GM19035 (cell line): ENCODE measurements around the gene AFF1.
"Not testable (repeated sequence)": the region's sequence is repeated elsewhere in the genome, so short reads cannot be mapped to it uniquely, and the experiment has no call there.

ENCODE experiments used
- ATAC-seq: cut with Tn5 transposase; IDR thresholded peaks from one replicate; pipeline ENCODE4 v1.9.1; 2021; ENCODE audit not compliant: unreplicated experiment

Gene AFF1

GRCh38 chr4:87074121-87074488 lies 139.3 kb downstream of the AFF1 start:
- no peak for ATAC-seq

DNA sequence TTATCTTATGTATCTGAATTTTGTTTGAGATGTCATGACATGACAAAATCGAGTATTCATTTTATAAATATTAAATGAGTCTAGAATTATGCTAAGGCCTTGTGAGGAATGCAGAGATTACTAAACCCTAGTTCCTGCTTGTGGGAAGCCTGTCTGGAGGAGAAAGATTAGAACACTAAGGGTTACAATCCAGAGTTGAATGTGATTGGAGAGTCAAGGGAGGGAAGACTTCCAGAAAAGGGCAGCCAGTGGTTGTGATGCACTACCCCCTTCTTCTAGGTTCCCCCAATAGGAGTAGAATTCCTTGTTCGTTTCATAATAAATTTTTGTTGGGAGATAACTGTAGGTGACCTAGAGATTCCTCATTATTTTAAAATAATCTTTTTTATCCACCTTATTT lies 141.1 kb downstream of the AFF1 start:
- no peak for ATAC-seq

DNA sequence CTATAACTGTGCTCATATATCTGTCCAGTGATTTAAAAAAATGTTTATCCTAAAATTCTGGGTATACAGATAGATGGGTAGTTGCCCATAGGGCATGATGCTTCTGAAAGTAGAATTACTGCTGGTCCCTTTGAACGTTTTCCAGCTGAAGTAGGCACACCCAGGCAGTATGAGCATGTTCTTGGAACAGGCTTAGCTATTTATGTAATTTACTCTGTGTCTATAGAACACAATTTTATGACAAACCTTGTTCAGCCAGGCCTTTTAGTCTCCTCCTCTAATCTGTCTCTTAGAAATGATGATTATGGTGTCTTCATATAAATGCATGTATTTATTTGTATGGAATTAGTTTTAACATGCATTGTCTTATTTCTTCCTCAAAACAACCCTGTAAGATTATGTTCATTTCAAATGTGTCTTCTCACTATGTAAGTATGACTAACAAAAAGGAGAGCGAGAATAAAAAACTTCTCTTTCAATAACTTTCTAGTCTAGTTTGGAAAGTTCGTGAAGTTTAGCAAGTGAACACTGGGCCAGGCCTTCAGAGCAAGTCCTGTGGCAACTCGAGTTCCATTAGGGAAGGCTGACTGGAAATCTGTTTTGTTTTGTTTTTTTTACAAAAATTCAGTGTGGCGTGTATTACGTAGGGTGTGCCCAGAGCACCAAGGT lies 142.0 kb downstream of the AFF1 start:
- no peak for ATAC-seq

GRCh38 chr4:87077914-87078585 lies 143.2 kb downstream of the AFF1 start:
- no peak for ATAC-seq

- ATAC-seq: no peak
These were observed 144.2 kb downstream of the AFF1 start for GRCh38 chr4:87078987-87079486.

GRCh38 chr4:87079967-87080366 lies 145.2 kb downstream of the AFF1 start:
- no peak for ATAC-seq

DNA sequence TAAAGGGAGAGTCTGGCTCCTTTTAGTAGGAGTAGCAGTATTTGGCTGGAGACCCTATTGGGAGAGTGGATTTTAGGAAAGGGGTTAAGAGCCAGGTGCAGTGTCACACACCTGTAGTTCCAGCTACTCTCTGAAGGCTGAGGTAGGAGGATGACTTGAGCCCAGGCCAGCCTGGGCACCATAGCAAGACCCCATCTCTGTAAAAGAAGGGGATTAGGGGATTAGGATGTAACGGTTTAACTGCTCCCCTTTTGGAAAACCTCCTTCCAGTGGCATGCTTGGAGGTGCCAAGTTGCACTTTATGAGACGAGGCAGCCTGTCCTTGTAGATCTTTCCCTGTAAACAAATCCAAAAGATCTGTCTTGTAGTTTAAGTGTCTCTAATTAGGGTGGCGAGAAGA lies 145.7 kb downstream of the AFF1 start:
- ATAC-seq: no peak

- no peak for ATAC-seq
These were observed 147.0 kb downstream of the AFF1 start for GRCh38 chr4:87081826-87082225.

DNA sequence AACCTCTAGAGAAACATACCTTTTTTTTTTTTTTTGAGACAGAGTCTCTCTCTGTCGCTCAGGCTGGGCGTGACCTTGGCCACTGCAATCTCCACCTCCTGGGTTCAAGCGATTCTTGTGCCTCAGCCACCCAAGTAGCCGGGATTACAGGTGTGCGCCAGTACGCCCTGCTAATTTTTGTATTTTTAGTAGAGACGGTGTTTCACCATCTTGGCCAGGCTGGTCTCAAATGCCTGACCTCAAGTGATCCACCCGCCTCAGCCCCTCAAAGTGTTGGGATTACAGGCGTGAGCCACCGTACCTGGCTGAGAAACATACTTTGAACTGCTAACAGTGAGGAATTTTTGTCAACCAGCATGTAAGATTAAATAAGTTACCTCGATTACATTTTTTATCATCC lies 150.9 kb downstream of the AFF1 start:
- ATAC-seq: not testable (repeated sequence)

DNA sequence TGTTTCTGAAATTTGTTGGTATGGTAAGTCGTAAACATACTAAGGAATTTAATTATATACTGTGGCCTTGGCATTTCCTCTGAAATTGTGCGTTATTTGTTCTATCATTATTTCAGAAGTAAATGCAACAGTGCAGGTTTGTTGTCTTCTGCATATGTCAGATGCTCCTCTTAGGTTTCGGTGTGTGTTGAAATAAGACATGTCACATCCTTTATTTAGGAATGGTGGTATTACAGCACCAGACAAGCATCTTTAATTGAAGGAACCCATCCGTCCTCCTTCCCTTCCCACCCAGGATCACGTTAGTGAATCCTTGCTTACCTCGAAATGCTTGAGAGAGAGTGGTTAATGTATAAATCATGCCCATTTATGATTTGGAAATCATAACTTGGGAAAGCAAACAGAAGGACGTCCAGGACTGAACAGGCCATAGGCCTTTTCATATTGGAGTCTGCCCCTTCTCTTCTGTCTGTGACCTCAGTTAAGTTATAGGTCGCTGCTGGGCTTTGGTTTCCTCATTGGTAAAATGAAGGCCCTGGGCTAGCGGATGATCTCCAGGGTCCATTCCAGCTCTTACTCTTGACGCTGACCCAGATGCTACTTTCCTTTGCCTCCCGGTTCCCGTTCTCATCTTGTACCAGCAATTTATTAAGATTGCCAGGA lies 151.5 kb downstream of the AFF1 start:
- no peak for ATAC-seq

- ATAC-seq: no peak
These were observed 152.2 kb downstream of the AFF1 start for GRCh38 chr4:87087015-87087414.

DNA sequence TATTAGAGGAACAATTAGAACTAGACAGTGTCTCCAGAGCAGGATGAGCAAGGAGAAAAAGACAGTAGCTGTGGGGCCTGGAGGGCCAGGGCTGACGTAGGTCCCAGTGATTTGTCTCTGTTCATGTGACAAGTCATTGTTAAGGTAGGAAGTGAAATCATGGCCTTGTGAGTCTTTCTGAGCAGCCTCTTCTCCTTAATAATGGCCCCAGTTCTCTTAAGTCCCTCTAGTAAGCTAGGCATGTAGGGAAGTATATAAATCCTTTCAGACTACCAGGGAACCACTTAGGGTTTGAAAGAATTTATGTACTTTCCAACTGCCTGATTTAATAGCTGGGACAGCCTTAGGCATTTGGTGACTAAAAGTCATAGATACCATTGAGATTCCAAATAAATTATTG lies 152.6 kb downstream of the AFF1 start:
- no peak for ATAC-seq

DNA sequence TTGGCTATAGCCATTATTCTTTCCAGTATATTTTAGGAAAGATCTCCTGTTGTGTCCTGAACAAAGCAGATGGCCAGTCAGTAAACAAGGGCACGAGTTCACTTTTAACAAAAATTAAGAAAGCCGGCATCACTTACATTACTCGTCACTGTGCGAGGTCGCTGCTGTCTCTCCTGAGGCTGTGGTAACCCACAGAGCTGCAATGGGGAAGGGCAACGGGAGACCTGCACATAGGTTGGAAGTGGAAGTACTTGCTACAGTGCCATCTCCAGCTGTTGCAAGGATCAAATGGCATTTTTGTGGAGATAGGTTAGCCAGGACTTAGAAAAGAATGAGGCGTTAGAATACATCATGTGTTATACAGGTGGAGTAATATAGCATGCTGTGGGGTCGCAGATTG lies 153.4 kb downstream of the AFF1 start:
- no peak for ATAC-seq

DNA sequence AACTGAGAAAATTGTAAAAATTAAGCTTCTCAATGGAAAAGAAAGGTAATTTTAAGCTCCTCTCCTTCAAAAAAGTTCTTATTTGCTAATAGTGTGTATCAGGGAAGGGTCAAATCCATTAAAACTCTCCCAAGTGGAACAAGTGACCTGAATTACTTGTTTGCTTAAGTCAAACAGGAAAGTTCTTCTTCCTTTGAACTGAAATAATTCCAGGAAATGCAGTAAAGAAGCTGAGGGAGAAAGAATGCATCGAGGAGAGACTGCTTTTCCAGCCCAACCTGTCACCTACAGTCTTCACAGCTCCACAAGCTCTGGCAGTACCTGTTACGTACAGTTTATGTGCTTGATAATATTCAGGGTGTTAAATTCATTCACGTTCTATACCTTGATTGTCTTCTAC lies 154.6 kb downstream of the AFF1 start:
- ATAC-seq: no peak

DNA sequence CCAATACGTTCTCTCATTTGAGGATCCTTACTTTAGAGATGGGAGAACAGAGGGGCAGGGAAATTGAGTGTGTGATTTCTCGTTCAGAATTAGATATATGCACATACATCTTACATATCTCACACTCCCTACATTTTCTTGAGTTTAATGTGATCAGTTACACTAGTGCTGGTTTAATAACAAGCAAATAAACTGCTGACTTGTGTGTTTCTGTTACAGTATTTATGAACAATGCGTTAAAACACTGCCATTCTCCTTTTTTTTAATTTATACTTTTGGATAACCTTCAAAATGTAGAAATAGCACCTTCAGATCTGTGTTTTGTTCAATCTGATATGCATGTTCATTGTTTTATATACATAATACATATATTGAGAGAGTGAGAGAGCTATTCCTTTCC lies 155.5 kb downstream of the AFF1 start:
- no peak for ATAC-seq

GRCh38 chr4:87092389-87093141 lies 157.8 kb downstream of the AFF1 start:
- no peak for ATAC-seq

DNA sequence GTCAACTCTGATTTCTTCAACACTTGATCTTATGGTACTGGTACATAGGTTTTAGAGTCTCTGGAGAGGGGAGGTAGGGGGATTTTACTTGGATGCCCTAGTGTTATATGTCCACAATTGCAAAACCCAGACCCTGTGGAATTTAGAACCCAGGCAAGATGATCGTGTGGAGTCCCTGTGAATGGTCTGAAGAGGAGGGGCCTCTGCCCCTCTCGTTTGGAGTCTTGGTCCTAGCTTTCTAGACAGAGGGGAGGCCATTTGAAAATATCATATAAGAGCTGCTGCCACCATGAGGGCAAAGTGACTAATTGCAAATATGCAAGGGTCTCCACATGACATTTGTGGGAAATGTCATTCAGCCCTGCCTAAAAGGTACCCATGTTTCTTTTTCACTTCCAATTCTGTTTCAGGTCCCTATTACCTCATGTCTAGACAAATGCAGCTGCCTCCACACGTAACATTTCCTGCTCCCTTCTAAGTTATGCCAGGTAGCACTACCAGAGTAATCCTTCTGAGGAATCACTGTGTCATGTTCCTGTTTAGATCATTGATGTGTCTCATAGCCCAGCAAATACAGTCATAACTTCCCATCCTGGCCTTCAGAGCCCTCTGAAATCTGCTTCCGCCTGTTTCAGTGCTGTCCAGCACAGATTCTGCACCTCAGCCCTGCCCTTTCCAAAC lies 158.8 kb downstream of the AFF1 start:
- peak; percentile 79 for ATAC-seq

DNA sequence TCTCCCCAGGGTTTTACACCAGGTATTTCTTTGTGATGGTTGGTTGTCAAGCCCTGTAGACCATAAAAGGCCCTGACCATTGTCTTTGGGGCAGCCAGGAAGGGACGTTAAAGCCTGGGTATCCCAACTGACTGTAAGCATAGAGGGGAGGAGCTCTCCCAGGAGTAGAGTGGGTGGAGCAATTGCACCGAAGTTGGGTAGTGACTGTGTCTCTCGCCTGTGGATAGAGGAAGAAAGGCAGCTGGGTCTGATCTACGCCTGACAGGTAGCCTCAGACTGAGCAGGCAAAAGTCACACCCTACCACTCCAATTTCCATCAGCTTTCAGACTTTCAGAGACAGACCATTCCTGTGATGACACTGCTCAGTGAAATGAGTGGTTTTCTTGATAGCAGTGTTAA lies 162.3 kb downstream of the AFF1 start:
- ATAC-seq: no peak

GRCh38 chr4:87100168-87100567 lies 165.4 kb downstream of the AFF1 start:
- no peak for ATAC-seq

- no peak for ATAC-seq
These were observed 166.9 kb downstream of the AFF1 start for GRCh38 chr4:87101543-87102199.
